ENCODE results near the gene VENTX. TPM values are rescaled to one million over a fixed set of nuclear protein-coding genes. Genes with fewer than 3 reads are reported as not detected.
A peak's percentile ranks its signal among the peaks of the same experiment; 100 is the strongest.

Gene VENTX
- total and polyA plus RNA-seq, 2 of the 4 experiments (the other 2 are of a cell fraction) = not detected

DNA sequence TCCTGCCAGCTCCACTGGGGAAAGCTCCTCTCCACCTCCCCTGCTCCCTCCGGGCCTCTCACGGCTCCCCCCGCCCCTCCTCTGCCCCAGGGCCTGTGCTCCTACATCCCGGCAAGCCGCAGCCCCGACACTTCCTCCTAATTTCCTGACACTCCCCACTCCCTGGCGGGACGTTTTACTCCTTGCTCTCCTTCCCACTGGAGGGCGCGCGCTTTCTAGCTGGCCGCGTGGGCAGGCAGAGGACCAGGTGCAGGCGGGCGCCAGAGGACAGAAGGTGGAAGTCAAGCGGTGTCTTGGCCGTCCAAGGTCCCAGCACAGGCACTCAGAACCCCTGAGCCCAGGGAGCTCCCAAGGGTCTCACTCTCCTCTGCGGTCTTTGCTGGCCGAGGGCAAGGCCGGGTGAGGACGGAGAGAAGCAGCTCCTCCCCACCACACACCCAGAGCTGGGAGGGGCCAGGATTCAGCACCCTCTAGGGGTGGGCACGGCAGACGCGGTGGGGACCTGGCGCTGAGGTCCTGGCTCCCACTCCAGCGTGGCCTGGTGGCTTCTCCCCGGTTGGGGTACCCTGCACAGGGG lies 19.9 kb downstream of the VENTX start:
- H3K79me1 ChIP-seq (ENCODE audit: low read depth in 1 of 2, low read length in 2 of 2) = peaks cover 0 to 4% of the 10 kb centered on the region in 2 experiments; a peak in 1 of 4 replicates
- no peak overlapping the region; the same call in 1 of the 2 replicates for H3K27ac ChIP-seq (ENCODE audit: insufficient read depth, low read length)
- H2BK5ac ChIP-seq (ENCODE audit: low read depth, low read length, poor library complexity, severe bottlenecking) = peak overlapping the region; percentile 65
- no peak overlapping the region for H3K18ac ChIP-seq (ENCODE audit: low read depth, low read length)
- ChIA-PET CTCF (no interaction called here), POLR2A (ENCODE audit: unreplicated experiment) (no interaction called here)
- no peak overlapping the region for H3K4me3 ChIP-seq (ENCODE audit: insufficient read depth, low read depth, low read length)
- H3K9me3 ChIP-seq (ENCODE audit: control insufficient read depth, insufficient read depth, low read length) = no peaks in the 10 kb centered on the region
- no peaks in the 10 kb centered on the region for H3K27me3 ChIP-seq (ENCODE audit: control insufficient read depth, insufficient read depth, low read length)
- no peak overlapping the region for H3K56ac ChIP-seq (ENCODE audit: extremely low read depth, insufficient read depth, low read length)
- H3K9ac ChIP-seq (ENCODE audit: low read depth, low read length) = no peak overlapping the region
- H3K23ac ChIP-seq (ENCODE audit: low read depth, low read length) = no peak overlapping the region
- WGBS, 2 experiments (ENCODE audit: extremely low coverage in 2 of 2, insufficient read length in 1 of 2) = 38% methylated on average over 10 of the region's 27 CpGs; no CpG with 5 or more reads in 1 of the 2 experiments
- H4K20me1 ChIP-seq (ENCODE audit: insufficient read depth, low read length) = no peaks in the 10 kb centered on the region
- intact Hi-C loops (cut with micrococcal nuclease) (loop anchor here (5.0 kb wide), 1 partner anchor 110 kb away; no protein-coding TSS in a partner anchor), dilution Hi-C loops (cut with HindIII; ENCODE audit: low sequenced_read_pairs, unreplicated experiment) (no loop called here), in situ Hi-C loops (cut with MboI; ENCODE audit: low sequenced_read_pairs) (loop anchor here (25.0 kb wide), 1 partner anchor 595 kb away; no protein-coding TSS in a partner anchor)
- peak overlapping the region; percentile 93 for H2AK9ac ChIP-seq (replicated peaks; ENCODE audit: low read depth, low read length, poor library complexity)
- peak overlapping the region; percentile 88 for H2BK120ac ChIP-seq (ENCODE audit: low read depth, low read length)
- H3K14ac ChIP-seq (replicated peaks; ENCODE audit: low read depth, low read length) = no peak overlapping the region
- no peaks in the 10 kb centered on the region for H3K36me3 ChIP-seq (ENCODE audit: control insufficient read depth, insufficient read depth, low read length)
- peaks cover 21% of the 10 kb centered on the region for H3K4me1 ChIP-seq (ENCODE audit: control insufficient read depth, insufficient read depth, low read length)
- peaks cover 18% of the 10 kb centered on the region for H3K9me1 ChIP-seq (ENCODE audit: insufficient read depth, low read length)
- H4K5ac ChIP-seq (ENCODE audit: low read depth, low read length) = no peak overlapping the region
- peak overlapping the region; percentile 98 for H2AK5ac ChIP-seq (ENCODE audit: low read depth, low read length)
- H2BK15ac ChIP-seq (ENCODE audit: low read depth, low read length) = 0 out of 3 replicates have a peak overlapping the region, but pooled peaks have one; percentile 74
- peak overlapping the region; percentile 80 for H3K4ac ChIP-seq (ENCODE audit: low read depth, low read length)
- peak overlapping the region; percentile 39; the same call in 1 of the 2 replicates for H2BK20ac ChIP-seq (ENCODE audit: low read depth, low read length)
- TF ChIP-seq SMC3 (IDR thresholded peaks at IDR 0.05; ENCODE audit: low read depth, low read length) (no peak), MXI1 (IDR thresholded peaks at IDR 0.05; ENCODE audit: borderline replicate concordance, low read depth, low read length) (no peak), MAFK (IDR thresholded peaks at IDR 0.05; ENCODE audit: low read depth, low read length) (no peak), POLR2A (IDR thresholded peaks at IDR 0.05; ENCODE audit: low read depth, low read length) (no peak)
- TF ChIP-seq, protein P1, sequence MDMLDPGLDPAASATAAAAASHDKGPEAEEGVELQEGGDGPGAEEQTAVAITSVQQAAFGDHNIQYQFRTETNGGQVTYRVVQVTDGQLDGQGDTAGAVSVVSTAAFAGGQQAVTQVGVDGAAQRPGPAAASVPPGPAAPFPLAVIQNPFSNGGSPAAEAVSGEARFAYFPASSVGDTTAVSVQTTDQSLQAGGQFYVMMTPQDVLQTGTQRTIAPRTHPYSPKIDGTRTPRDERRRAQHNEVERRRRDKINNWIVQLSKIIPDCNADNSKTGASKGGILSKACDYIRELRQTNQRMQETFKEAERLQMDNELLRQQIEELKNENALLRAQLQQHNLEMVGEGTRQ (IDR thresholded peaks at IDR 0.05; ENCODE audit: low read depth, low read length) = no peak
- BruUV-seq (replicated peaks) = no TSS peak
- H3K4me2 ChIP-seq (ENCODE audit: low read depth, low read length) = no peak overlapping the region
- peak overlapping the region in 1 of 2 experiments; percentile 73; a peak in 3 of 4 replicates for H4K8ac ChIP-seq (ENCODE audit: low read depth in 2 of 2, low read length in 2 of 2)
- ATAC-seq (ENCODE audit: low read depth) = no peak
- DNase-seq = no peak
- peak overlapping the region; percentile 89 for H2AFZ ChIP-seq (replicated peaks; ENCODE audit: low read length, poor library complexity)
- H4K91ac ChIP-seq (ENCODE audit: insufficient read depth, low read depth, low read length) = peak overlapping the region; percentile 75
